NCI-H2081 (cell line): ENCODE measurements around the gene ANXA8.
"Not testable (repeated sequence)": the region's sequence is repeated elsewhere in the genome, so short reads cannot be mapped to it uniquely, and the experiment has no call there.

Source experiments
- DNase-seq, 2 experiments: peaks; one replicate each; lab custom pipeline; 2025; lab: John Stamatoyannopoulos, UW

Gene ANXA8

DNA sequence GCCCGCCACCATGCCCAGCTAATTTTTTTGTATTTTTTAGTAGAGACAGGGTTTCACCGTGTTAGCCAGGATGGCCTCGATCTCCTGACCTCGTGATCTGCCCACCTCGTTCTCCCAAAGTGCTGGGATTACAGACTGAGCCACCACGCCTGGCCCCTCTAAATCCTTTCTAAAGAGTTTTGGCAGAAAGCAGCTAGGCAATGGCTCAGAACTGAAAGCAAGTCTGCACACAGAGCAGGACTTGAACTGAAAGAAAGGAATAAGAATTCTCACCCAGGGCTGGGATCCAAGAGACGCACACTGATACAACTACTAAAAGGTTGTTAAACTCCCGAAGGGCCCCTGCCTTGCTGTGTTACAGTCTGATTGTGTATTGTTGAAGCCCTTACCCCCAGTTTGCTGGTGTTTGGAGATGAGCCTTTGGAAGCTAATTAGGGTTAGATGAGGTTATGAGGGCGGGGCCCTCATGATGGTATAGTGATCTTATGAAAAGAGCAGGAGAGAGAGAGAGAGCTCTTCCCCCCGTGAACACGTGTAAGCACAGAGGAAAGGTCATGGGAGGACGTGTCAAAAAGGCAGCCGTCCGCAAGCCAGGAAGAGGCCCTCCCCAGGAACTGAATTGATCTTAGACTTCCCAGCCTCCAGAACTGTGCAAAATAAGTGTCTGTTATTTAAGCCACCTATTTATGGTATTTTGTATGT, 18.5 kb downstream of the ANXA8 start:
- not testable (repeated sequence) for DNase-seq

GRCh38 chr10:47462577-47463358, 21.1 kb downstream of the ANXA8 start:
- DNase-seq = not testable (repeated sequence)

DNA sequence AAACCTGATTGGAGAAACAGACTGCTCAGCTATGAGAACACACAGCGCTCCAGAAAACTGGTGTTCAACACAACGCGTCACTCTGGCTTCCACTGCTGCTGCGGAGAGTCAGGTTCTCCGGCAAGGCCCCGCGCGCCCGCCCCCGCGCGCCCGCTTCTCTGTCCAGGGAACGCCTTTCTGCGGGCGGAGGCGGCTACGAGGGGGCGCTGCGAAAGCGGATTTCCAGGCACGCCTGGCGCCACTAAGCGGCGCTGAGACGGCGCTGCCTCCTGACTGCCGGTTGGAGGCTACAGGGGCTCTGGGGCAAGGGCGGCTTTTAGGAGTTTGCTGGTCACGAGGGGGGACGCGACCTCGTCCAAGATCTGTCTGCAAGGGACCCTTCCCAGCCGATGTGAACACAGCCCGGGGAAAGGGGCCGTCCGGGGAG, 22.6 kb downstream of the ANXA8 start:
- DNase-seq = peak in 1 of 2 experiments; percentile 4

DNA sequence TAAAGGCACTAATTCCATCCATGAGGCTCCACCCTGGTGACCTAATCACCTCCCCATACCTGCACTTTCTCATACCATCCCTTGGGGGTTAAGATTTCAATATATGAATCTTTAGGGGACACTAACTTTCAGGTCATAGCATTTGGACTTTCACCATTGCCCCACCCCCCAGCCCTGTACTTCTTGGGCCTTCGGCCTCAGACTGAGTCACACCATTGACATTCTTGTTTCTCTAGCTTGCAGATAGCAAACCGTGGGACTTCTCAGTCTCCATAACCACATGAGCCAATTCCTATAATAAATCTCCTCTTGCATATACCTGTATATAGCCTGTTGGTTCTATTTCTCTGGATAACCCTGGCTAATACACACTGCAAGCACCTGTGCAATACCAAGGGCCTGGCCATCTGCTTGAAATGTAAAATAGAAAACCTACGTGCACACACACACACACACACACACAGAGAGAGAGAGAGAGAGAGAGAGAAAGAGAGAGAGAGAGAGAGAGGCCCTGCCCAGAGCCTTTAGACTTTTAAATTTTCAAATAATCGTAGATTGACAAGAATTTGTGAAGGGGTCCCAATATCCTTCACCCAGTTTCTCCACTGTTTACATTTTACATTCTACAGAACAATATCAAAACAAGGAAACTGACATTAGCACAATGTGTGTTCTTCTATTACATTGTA, 25.3 kb downstream of the ANXA8 start:
- DNase-seq = no peak

GRCh38 chr10:47457826-47458225, 26.1 kb downstream of the ANXA8 start:
- DNase-seq = no peak

DNA sequence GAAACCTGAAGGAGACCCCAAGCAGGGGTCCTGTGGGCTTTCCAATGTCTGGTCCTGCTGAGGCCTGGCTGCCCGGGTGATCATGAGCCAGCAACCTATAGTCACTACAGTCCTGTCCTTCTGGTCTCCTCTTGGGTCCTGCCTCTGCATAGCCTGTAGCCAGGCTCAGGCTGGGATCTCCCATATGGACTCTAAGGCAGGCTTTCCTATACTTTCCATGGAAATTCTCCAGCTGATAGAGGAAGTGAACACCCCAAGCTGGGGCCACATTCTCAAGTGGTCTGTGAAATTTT, 26.4 kb downstream of the ANXA8 start:
- DNase-seq = no peak

DNA sequence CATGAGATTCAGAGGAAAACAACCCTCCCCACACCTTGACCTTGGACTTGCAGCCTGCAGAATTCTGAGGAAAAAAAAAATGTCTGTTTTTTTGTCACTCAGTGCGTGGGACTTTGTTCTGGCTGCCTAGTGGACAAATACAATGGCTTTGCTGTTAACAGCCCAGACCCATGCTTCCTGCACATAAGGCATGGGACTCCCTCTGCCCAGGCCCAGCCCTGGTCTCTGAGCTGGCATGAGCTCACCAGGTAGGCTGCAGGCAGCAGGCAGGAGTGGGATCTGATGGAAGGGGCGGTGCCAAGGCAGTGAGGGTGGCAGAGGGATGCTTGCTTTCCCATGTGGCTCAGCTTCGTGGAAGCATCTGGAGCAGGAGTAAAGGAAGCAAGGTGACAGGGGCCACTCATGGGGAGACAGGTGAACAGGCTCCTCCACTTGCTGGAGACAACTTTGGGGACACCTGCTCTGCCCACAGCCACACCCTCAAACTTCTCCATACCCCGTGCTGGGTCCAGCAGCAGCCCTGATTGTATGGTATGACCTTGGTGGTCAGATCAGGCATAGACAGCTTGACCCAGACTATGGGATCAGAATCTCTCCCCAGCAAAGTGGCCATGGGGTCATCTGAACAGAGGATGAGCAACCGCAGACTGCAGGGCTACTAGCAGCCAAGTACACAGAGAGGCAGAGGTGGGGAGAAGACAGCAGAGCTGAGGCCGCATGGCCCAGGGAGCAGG, 27.0 kb downstream of the ANXA8 start:
- DNase-seq = no peak

GRCh38 chr10:47456079-47456785, 27.7 kb downstream of the ANXA8 start:
- no peak for DNase-seq

GRCh38 chr10:47455350-47456078, 28.4 kb downstream of the ANXA8 start:
- not testable (repeated sequence) for DNase-seq

GRCh38 chr10:47454780-47455058, 29.2 kb downstream of the ANXA8 start:
- DNase-seq = no peak

- no peak for DNase-seq
These were observed 29.7 kb downstream of the ANXA8 start for GRCh38 chr10:47454008-47454779.

DNA sequence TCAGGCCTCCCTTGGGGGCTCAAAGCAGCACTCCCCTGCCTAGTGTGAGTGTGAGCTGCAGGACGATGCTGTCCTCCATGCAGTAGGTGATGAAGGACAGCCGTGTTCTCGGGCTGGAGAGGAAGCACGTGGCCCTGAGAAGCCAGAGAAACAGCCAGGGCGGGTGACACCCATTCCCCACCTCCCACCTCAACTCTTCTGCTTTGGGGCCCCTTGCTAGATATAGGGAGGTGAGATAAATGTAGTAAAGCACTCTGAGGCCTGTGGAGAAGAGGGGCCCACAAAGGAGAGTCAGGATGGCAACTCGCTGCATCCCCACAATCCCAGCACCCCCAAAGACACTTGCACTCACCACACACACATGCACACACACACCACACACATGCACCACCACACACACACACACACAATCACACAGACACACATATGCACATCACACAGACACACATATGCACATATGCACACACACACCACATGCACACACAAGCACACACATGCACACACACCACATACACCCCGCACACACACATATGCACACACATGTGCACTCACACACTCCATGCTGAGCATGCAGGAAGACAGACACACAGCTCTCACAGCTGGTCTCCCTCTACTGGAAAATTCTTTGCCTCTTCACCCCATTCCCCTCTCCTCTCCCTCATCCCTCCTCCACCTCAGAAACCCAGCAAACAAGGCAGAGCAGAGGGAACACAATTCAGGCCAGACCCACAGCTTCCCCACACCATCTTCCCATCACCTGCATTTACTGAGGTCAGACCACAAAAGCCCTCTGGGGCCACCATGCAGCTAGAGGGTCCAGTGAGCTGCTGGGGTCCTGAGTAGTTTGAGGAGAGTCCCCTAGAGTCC, 30.5 kb downstream of the ANXA8 start:
- no peak for DNase-seq

DNA sequence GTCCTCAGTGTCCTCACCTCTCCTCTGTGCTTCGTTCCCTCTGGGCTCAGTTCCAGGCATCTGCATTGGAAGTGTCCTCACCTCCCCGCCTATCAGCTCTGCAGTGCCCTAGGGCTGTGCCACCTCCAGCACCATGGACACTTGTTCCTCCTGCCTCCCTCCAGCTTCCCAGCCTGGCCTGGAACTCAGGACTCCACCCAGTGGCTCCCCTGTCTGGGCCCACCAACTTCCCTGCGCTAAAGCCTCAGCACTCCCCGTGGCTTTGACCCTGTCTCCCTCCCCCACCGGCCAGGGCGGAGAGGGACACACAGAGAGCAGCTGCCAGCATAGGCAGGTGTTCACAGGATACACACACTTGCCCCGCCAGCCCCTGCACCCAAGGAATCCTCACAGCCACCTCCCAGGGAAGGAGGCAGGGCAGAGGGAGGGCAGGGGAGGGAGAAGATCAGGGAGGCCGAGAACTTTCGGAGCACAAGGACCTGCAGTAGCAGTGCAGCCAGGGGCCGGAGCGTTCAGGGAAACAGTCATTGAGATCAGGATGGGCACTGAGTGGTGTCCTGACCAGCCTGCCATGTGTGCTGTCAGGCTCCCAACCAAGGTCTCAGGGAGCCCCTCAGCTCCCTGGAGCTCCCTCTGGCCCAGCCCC, 31.3 kb downstream of the ANXA8 start:
- DNase-seq = peak in 1 of 2 experiments; percentile 25

GRCh38 chr10:47451998-47452494, 31.9 kb downstream of the ANXA8 start:
- DNase-seq = no peak

- DNase-seq = no peak
These were observed 32.5 kb downstream of the ANXA8 start for GRCh38 chr10:47451273-47451997.

DNA sequence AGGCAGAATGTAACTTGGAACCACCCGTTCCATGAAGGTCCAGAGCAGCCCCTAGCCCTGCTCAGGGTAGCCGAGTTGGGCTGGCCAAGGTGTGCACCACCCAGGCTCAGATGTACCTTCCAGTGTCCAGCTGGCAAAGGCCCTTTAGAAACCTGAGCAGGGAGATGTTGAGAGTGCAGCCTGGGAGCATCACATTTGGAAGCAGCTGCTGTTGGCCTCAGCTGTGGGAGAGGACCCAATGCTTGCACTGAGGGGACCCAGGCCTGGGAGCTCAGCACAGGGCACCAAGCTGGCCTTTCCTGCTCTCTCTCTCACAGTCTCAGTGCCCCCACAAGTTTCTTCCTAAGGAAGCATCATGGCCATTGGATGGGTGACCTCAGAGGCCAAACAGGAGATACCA, 33.5 kb downstream of the ANXA8 start:
- DNase-seq = no peak

GRCh38 chr10:47449979-47450378, 33.9 kb downstream of the ANXA8 start:
- no peak for DNase-seq
